Ovary (tissue), 3 donors: ENCODE data around the gene UNC5C.

Experiments used
- CTCF ChIP-seq, 3 donors: fragments of 450-650 bp in 2 of 3; fragments of 200-600 bp in 1 of 3; IDR thresholded peaks; one replicate each; pipeline versions ENCODE4 v1.5.1 to v1.8.0; 2016 to 2022; ENCODE audit warnings: antibody characterized with exemption in 3 of 3, mild to moderate bottlenecking in 1 of 3
- EP300 ChIP-seq: sonication (generic); formaldehyde crosslinking; IDR thresholded peaks from one replicate; pipeline ENCODE4 v1.6.1; 2017; ENCODE audit warnings: antibody characterized with exemption
- POLR2A ChIP-seq: fragments of 450-650 bp; IDR thresholded peaks from one replicate; pipeline ENCODE4 v1.6.1; 2017; ENCODE audit warnings: antibody characterized with exemption, mild to moderate bottlenecking, moderate library complexity
- donor health status: DM: no; HTN: no; CAD: no.

GRCh38 chr4:95377366-95377900 lies 171.3 kb downstream of the UNC5C start:
- TF ChIP-seq CTCF (IDR thresholded peaks at IDR 0.05), result no peak
- TF ChIP-seq POLR2A, result no peak
- TF ChIP-seq EP300, result no peak
